ENCODE data around the gene KLHDC8A. TPM values are rescaled to one million over a fixed set of nuclear protein-coding genes. Genes with fewer than 3 reads are reported as not detected.
"Not testable (repeated sequence)": the region's sequence is repeated elsewhere in the genome, so short reads cannot be mapped to it uniquely, and the experiment has no call there.

The KLHDC8A gene
- 2.1 TPM for polyA plus RNA-seq (2013, experiment 1 of 2)
- 4.4 TPM for polyA plus RNA-seq (2013, experiment 2 of 2)

- Histone ChIP-seq H3K27ac (ENCODE audit: low read depth, low read length) (0 out of 2 replicates have a peak within 1 kb of the TSS, but pooled peaks have one; percentile 5), H3K4me1 (ENCODE audit: insufficient read depth, low read length) (peaks cover 50% of the 10 kb centered on the region), H3K9ac (ENCODE audit: low read depth, low read length) (0 out of 2 replicates have a peak within 1 kb of the TSS, but pooled peaks have one; percentile 5), H3K4me3 (ENCODE audit: low read length) (peak within 1 kb of the TSS; percentile 17; the same call in 1 of the 2 replicates), H3K27me3 (ENCODE audit: insufficient read depth, low read length) (no peaks in the 10 kb centered on the region), H3K36me3 (ENCODE audit: insufficient read depth, low read length) (no peaks in the 10 kb centered on the region), H3K9me3 (ENCODE audit: insufficient read depth, low read depth, low read length) (no peaks in the 10 kb centered on the region)
- WGBS: 65% methylated on average over 20 of the region's 20 CpGs
These were observed at the start of gene KLHDC8A for GRCh38 chr1:205356440-205357139. TSS of gene KLHDC8A (minus strand) at chr1:205356922. CDS start at chr1:205343604, 13,318 bp downstream.

GRCh38 chr1:205406252-205406651, 49.5 kb upstream of the KLHDC8A start:
- not testable (repeated sequence) for H3K4me3 ChIP-seq (ENCODE audit: low read length); H3K27ac ChIP-seq (ENCODE audit: low read depth, low read length); H3K36me3 ChIP-seq (ENCODE audit: insufficient read depth, low read length); H3K9me3 ChIP-seq (ENCODE audit: insufficient read depth, low read depth, low read length); H3K9ac ChIP-seq (ENCODE audit: low read depth, low read length); H3K4me1 ChIP-seq (ENCODE audit: insufficient read depth, low read length); H3K27me3 ChIP-seq (ENCODE audit: insufficient read depth, low read length)
- WGBS: 85% methylated on average over 11 of the region's 12 CpGs

GRCh38 chr1:205404484-205404883, 47.8 kb upstream of the KLHDC8A start:
- H3K27me3 ChIP-seq (ENCODE audit: insufficient read depth, low read length); H3K9me3 ChIP-seq (ENCODE audit: insufficient read depth, low read depth, low read length); H3K4me3 ChIP-seq (ENCODE audit: low read length); H3K27ac ChIP-seq (ENCODE audit: low read depth, low read length); H3K9ac ChIP-seq (ENCODE audit: low read depth, low read length); H3K4me1 ChIP-seq (ENCODE audit: insufficient read depth, low read length); H3K36me3 ChIP-seq (ENCODE audit: insufficient read depth, low read length): not testable (repeated sequence)
- 100% methylated on average over 1 of the region's 3 CpGs for WGBS

GRCh38 chr1:205398586-205398985, 41.9 kb upstream of the KLHDC8A start:
- no peaks in the 10 kb centered on the region for H3K4me1 ChIP-seq (ENCODE audit: insufficient read depth, low read length)
- WGBS: 87% methylated on average over 4 of the region's 4 CpGs
- H3K4me3 ChIP-seq (ENCODE audit: low read length): no peak overlapping the region

GRCh38 chr1:205396967-205397616, 40.4 kb upstream of the KLHDC8A start:
- Histone ChIP-seq H3K27ac (ENCODE audit: low read depth, low read length) (no peak overlapping the region), H3K9ac (ENCODE audit: low read depth, low read length) (no peak overlapping the region), H3K27me3 (ENCODE audit: insufficient read depth, low read length) (no peaks in the 10 kb centered on the region; the same call in 1 of the 2 replicates), H3K9me3 (ENCODE audit: insufficient read depth, low read depth, low read length) (peaks cover 3% of the 10 kb centered on the region; the same call in 1 of the 2 replicates), H3K4me3 (ENCODE audit: low read length) (no peak overlapping the region), H3K36me3 (ENCODE audit: insufficient read depth, low read length) (no peaks in the 10 kb centered on the region), H3K4me1 (ENCODE audit: insufficient read depth, low read length) (no peaks in the 10 kb centered on the region)
- WGBS: 7% methylated on average over 6 of the region's 6 CpGs

More at GRCh38 chr1:205398586-205398985, 41.9 kb upstream of the KLHDC8A start:
- Histone ChIP-seq H3K36me3 (ENCODE audit: insufficient read depth, low read length) (no peaks in the 10 kb centered on the region), H3K9me3 (ENCODE audit: insufficient read depth, low read depth, low read length) (peaks cover 3% of the 10 kb centered on the region; the same call in 1 of the 2 replicates), H3K9ac (ENCODE audit: low read depth, low read length) (no peak overlapping the region), H3K27ac (ENCODE audit: low read depth, low read length) (no peak overlapping the region), H3K27me3 (ENCODE audit: insufficient read depth, low read length) (no peaks in the 10 kb centered on the region; the same call in 1 of the 2 replicates)

GRCh38 chr1:205395616-205396015, 38.9 kb upstream of the KLHDC8A start:
- Histone ChIP-seq H3K27me3 (ENCODE audit: insufficient read depth, low read length) (no peaks in the 10 kb centered on the region; the same call in 1 of the 2 replicates), H3K4me3 (ENCODE audit: low read length) (no peak overlapping the region), H3K27ac (ENCODE audit: low read depth, low read length) (no peak overlapping the region), H3K9ac (ENCODE audit: low read depth, low read length) (no peak overlapping the region), H3K4me1 (ENCODE audit: insufficient read depth, low read length) (no peaks in the 10 kb centered on the region), H3K36me3 (ENCODE audit: insufficient read depth, low read length) (no peaks in the 10 kb centered on the region), H3K9me3 (ENCODE audit: insufficient read depth, low read depth, low read length) (peaks cover 3% of the 10 kb centered on the region; the same call in 1 of the 2 replicates)
- WGBS: 88% methylated on average over 2 of the region's 3 CpGs

- Histone ChIP-seq H3K9ac (ENCODE audit: low read depth, low read length) (no peak overlapping the region), H3K27ac (ENCODE audit: low read depth, low read length) (no peak overlapping the region), H3K27me3 (ENCODE audit: insufficient read depth, low read length) (no peaks in the 10 kb centered on the region), H3K36me3 (ENCODE audit: insufficient read depth, low read length) (no peaks in the 10 kb centered on the region), H3K4me3 (ENCODE audit: low read length) (no peak overlapping the region), H3K4me1 (ENCODE audit: insufficient read depth, low read length) (no peaks in the 10 kb centered on the region), H3K9me3 (ENCODE audit: insufficient read depth, low read depth, low read length) (peaks cover 3% of the 10 kb centered on the region; the same call in 1 of the 2 replicates)
- 100% methylated on average over 1 of the region's 1 CpG for WGBS
These were observed 35.9 kb upstream of the KLHDC8A start for GRCh38 chr1:205392650-205393049.

- H3K4me3 ChIP-seq (ENCODE audit: low read length): no peak overlapping the region
- WGBS: 91% methylated on average over 7 of the region's 7 CpGs
- no peaks in the 10 kb centered on the region for H3K27me3 ChIP-seq (ENCODE audit: insufficient read depth, low read length)
- H3K27ac ChIP-seq (ENCODE audit: low read depth, low read length): no peak overlapping the region
- H3K9me3 ChIP-seq (ENCODE audit: insufficient read depth, low read depth, low read length): peaks cover 3% of the 10 kb centered on the region; the same call in 1 of the 2 replicates
- H3K36me3 ChIP-seq (ENCODE audit: insufficient read depth, low read length): no peaks in the 10 kb centered on the region
- H3K9ac ChIP-seq (ENCODE audit: low read depth, low read length): no peak overlapping the region
- no peaks in the 10 kb centered on the region for H3K4me1 ChIP-seq (ENCODE audit: insufficient read depth, low read length)
These were observed 34.7 kb upstream of the KLHDC8A start for GRCh38 chr1:205391386-205391785.

GRCh38 chr1:205387845-205388244, 31.1 kb upstream of the KLHDC8A start:
- WGBS: 94% methylated on average over 2 of the region's 2 CpGs
- Histone ChIP-seq H3K9ac (ENCODE audit: low read depth, low read length) (no peak overlapping the region), H3K36me3 (ENCODE audit: insufficient read depth, low read length) (no peaks in the 10 kb centered on the region), H3K27ac (ENCODE audit: low read depth, low read length) (no peak overlapping the region), H3K4me3 (ENCODE audit: low read length) (no peak overlapping the region), H3K4me1 (ENCODE audit: insufficient read depth, low read length) (no peaks in the 10 kb centered on the region), H3K27me3 (ENCODE audit: insufficient read depth, low read length) (no peaks in the 10 kb centered on the region), H3K9me3 (ENCODE audit: insufficient read depth, low read depth, low read length) (no peaks in the 10 kb centered on the region)

GRCh38 chr1:205382990-205383389, 26.3 kb upstream of the KLHDC8A start:
- H3K27me3 ChIP-seq (ENCODE audit: insufficient read depth, low read length); H3K36me3 ChIP-seq (ENCODE audit: insufficient read depth, low read length); H3K9ac ChIP-seq (ENCODE audit: low read depth, low read length); H3K4me1 ChIP-seq (ENCODE audit: insufficient read depth, low read length); H3K27ac ChIP-seq (ENCODE audit: low read depth, low read length); H3K9me3 ChIP-seq (ENCODE audit: insufficient read depth, low read depth, low read length); H3K4me3 ChIP-seq (ENCODE audit: low read length): not testable (repeated sequence)
- WGBS: 94% methylated on average over 2 of the region's 3 CpGs

GRCh38 chr1:205382561-205382960, 25.8 kb upstream of the KLHDC8A start:
- WGBS: 59% methylated on average over 2 of the region's 4 CpGs
- Histone ChIP-seq H3K4me1 (ENCODE audit: insufficient read depth, low read length) (no peaks in the 10 kb centered on the region), H3K9me3 (ENCODE audit: insufficient read depth, low read depth, low read length) (no peaks in the 10 kb centered on the region), H3K4me3 (ENCODE audit: low read length) (no peak overlapping the region), H3K27me3 (ENCODE audit: insufficient read depth, low read length) (no peaks in the 10 kb centered on the region), H3K9ac (ENCODE audit: low read depth, low read length) (no peak overlapping the region), H3K36me3 (ENCODE audit: insufficient read depth, low read length) (no peaks in the 10 kb centered on the region), H3K27ac (ENCODE audit: low read depth, low read length) (no peak overlapping the region)

Data from HUES64 (cell line).